Neuron (in vitro differentiated cells): ENCODE data around the gene MYO7B.
"Not testable (repeated sequence)": the region's sequence is repeated elsewhere in the genome, so short reads cannot be mapped to it uniquely, and the experiment has no call there.

ENCODE experiments used
- H2AFZ ChIP-seq: one replicate; pipeline ENCODE4 v1.6.1; 2013; ENCODE audit warnings: low read depth, mild to moderate bottlenecking, inconsistent platforms, low read length, moderate library complexity
- H3K27me3 ChIP-seq: one replicate; pipeline ENCODE4 v1.6.1; 2013; ENCODE audit warnings: low read length; ENCODE audit not compliant: insufficient read depth
- H3K36me3 ChIP-seq: one replicate; pipeline ENCODE4 v1.6.1; 2013; ENCODE audit warnings: low read length; ENCODE audit not compliant: insufficient read depth
- H3K4me1 ChIP-seq: one replicate; pipeline ENCODE4 v1.6.1; 2013; ENCODE audit warnings: low read length; ENCODE audit not compliant: insufficient read depth
- H3K4me3 ChIP-seq: 2 replicates; pipeline ENCODE4 v1.5.1; 2013; ENCODE audit warnings: mild to moderate bottlenecking, low read length, moderate library complexity
- H3K9me3 ChIP-seq: one replicate; pipeline ENCODE4 v1.6.1; 2013; ENCODE audit warnings: low read length

Gene MYO7B

GRCh38 chr2:127528487-127528886 is 7.0 kb upstream of the MYO7B start:
- Histone ChIP-seq H3K27me3 (peaks cover 9% of the 10 kb centered on the region), H3K4me1 (peaks cover 10% of the 10 kb centered on the region), H3K36me3 (peaks cover 4% of the 10 kb centered on the region), H3K9me3 (no peaks in the 10 kb centered on the region), H2AFZ (no peak overlapping the region), H3K4me3 (no peak overlapping the region)

GRCh38 chr2:127529416-127529815 is 6.1 kb upstream of the MYO7B start:
- not testable (repeated sequence) for H3K9me3 ChIP-seq, H3K4me1 ChIP-seq, H3K4me3 ChIP-seq, H2AFZ ChIP-seq, H3K36me3 ChIP-seq
- peaks cover 11% of the 10 kb centered on the region for H3K27me3 ChIP-seq

- H3K36me3 ChIP-seq = no peaks in the 10 kb centered on the region
- peaks cover 7% of the 10 kb centered on the region for H3K4me1 ChIP-seq
- peaks cover 11% of the 10 kb centered on the region for H3K27me3 ChIP-seq
- no peak overlapping the region for H2AFZ ChIP-seq
- H3K4me3 ChIP-seq = no peak overlapping the region
- no peaks in the 10 kb centered on the region for H3K9me3 ChIP-seq
These were observed 5.0 kb upstream of the MYO7B start for GRCh38 chr2:127530245-127531140.

- Histone ChIP-seq H3K9me3 (no peaks in the 10 kb centered on the region), H3K36me3 (no peaks in the 10 kb centered on the region), H3K27me3 (peaks cover 16% of the 10 kb centered on the region), H2AFZ (no peak overlapping the region), H3K4me3 (no peak overlapping the region), H3K4me1 (peaks cover 7% of the 10 kb centered on the region)
These were observed 4.2 kb upstream of the MYO7B start for GRCh38 chr2:127531221-127531648.

- H3K27me3 ChIP-seq = peaks cover 16% of the 10 kb centered on the region
- peaks cover 6% of the 10 kb centered on the region for H3K4me1 ChIP-seq
- no peaks in the 10 kb centered on the region for H3K36me3 ChIP-seq
- H3K9me3 ChIP-seq = no peaks in the 10 kb centered on the region
- H2AFZ ChIP-seq = no peak overlapping the region
- no peak overlapping the region for H3K4me3 ChIP-seq
These were observed 3.2 kb upstream of the MYO7B start for GRCh38 chr2:127532296-127532695.

DNA sequence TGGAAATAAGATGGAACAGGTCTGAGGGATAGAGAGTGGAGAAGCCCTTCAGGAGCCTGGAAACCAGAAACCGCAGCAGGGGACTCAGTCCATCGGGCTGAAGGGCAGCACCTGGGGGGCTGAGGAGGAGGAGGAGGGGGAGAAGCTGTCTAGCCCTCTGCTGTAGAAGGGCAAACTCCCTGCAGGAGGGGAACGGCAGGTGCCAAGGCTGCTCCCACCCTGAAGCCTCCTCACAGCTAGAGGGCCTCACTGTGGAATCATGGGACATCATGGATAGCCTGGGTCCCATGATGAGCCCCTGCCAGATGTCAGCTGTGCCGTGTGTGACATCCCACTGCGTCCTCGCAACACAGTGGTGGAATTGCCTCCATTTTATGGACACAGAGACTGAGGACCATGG is 435 bp downstream of the MYO7B start:
- Histone ChIP-seq H3K4me3 (no peak overlapping the region), H3K9me3 (no peaks in the 10 kb centered on the region), H3K4me1 (no peaks in the 10 kb centered on the region), H2AFZ (no peak overlapping the region), H3K27me3 (peaks cover 23% of the 10 kb centered on the region), H3K36me3 (no peaks in the 10 kb centered on the region)

DNA sequence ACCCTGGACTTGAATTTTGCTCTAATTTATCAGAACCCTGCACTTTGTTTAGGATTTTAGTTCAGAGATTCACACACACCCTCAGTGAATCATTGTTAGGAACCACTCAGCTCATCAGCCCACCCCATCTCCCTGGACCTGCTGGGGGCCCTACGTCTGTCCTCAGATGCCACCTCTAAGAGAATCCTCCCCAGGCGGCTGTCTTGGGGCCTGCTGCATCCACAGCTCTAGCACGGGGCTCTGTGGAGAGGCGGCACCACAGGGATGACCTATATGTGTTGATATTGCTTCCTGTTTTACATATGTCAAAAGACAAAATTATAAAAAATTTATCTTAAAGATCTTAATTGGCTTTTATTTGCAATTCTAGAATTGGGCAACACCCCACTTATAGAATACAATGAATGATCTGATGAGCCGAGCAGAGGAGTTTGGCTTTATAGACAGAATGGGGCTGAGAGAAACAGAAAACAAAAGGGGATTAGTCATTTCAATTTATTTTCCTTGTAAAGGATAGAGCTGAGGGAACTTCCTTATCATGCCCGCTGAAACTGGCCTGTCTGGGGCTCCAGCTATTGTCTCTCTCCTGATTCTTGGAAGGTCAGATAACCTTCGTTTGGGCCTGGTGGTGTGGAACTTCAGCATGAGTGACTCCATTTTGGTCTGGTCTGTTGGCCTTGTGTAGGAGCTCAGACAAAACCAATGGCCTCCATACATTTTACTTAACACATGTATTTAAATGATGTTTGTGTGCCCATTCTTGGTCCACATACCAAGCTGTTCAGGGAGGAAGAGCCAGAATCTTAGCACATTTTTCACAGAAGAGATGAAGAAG is 1.4 kb downstream of the MYO7B start:
- no peak overlapping the region for H3K4me3 ChIP-seq
- no peak overlapping the region for H2AFZ ChIP-seq
- H3K4me1 ChIP-seq = no peaks in the 10 kb centered on the region
- peaks cover 22% of the 10 kb centered on the region for H3K27me3 ChIP-seq
- no peaks in the 10 kb centered on the region for H3K36me3 ChIP-seq
- no peaks in the 10 kb centered on the region for H3K9me3 ChIP-seq

DNA sequence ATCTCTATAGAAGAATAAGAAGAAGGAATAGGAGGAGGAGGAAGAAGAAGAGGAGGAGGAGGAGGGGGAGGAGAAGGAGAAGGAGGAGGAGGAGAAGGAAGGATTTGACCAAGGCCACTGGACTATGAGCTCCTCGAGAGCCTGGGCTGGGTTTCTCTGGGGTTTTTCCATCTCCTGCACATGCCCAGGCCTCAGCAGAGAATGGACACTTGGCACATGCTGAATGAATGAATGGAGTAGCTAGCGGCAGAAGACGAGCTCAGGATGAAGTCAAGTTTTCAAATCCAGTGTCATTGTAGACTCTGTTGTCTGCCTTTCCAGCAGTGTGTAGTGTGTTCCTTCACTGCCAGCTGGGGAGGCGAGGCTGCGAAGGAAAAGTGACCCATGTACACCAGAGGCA is 2.2 kb downstream of the MYO7B start:
- no peak overlapping the region for H2AFZ ChIP-seq
- no peaks in the 10 kb centered on the region for H3K9me3 ChIP-seq
- no peak overlapping the region for H3K4me3 ChIP-seq
- H3K36me3 ChIP-seq = no peaks in the 10 kb centered on the region
- H3K27me3 ChIP-seq = peaks cover 18% of the 10 kb centered on the region
- no peaks in the 10 kb centered on the region for H3K4me1 ChIP-seq

DNA sequence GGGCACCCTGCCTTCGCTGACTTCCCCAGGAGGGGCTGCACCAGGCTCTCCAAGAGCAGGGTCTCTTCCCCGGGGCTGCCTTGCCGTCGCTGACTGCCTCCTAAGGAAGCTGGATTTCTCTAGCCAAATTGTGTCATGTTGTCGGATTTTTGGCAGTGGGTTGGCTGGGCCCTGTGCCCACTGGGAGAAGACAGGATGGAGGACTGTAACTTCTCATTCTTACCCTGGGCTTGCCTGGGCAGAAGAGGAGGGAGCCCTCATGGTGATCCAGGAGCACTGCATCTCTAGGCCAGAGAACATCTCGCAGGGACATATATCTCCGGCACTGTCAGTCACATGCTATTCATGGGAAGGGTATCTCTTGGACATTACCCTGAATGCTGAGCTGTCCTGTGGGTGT is 6.3 kb downstream of the MYO7B start:
- H3K9me3 ChIP-seq = no peaks in the 10 kb centered on the region
- H3K4me3 ChIP-seq = no peak overlapping the region
- no peaks in the 10 kb centered on the region for H3K4me1 ChIP-seq
- no peak overlapping the region for H2AFZ ChIP-seq
- peaks cover 10% of the 10 kb centered on the region for H3K27me3 ChIP-seq
- no peaks in the 10 kb centered on the region for H3K36me3 ChIP-seq

DNA sequence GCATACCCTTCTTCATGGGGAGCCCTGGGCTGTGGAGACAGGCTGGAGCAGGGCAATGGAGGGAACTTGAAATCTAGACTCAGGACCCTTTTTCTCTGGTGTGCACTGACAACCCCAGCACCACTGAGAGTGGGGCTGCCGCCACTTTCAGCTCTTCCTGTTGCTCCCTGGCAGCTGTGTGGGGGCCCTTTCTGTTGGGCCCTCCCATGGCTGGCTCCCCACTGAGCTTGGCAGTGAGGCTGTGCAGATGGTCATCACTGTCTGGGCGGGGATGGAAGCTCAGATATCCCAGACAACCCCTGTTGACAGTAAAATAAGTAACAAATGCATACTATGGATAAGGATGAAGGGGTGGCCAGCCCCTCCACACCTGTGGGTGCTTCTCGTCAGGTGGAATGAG is 6.7 kb downstream of the MYO7B start:
- H3K4me1 ChIP-seq = no peaks in the 10 kb centered on the region

GRCh38 chr2:127543013-127543501 is 7.6 kb downstream of the MYO7B start:
- not testable (repeated sequence) for H3K4me1 ChIP-seq, H2AFZ ChIP-seq, H3K36me3 ChIP-seq, H3K9me3 ChIP-seq, H3K27me3 ChIP-seq, H3K4me3 ChIP-seq

More for the DNA sequence above, 6.7 kb downstream of the MYO7B start:
- Histone ChIP-seq H2AFZ (no peak overlapping the region), H3K9me3 (no peaks in the 10 kb centered on the region), H3K36me3 (no peaks in the 10 kb centered on the region), H3K4me3 (no peak overlapping the region), H3K27me3 (peaks cover 10% of the 10 kb centered on the region)

GRCh38 chr2:127545189-127545588 is 9.7 kb downstream of the MYO7B start:
- Histone ChIP-seq H3K36me3 (no peaks in the 10 kb centered on the region), H3K9me3 (no peaks in the 10 kb centered on the region), H2AFZ (no peak overlapping the region), H3K4me3 (no peak overlapping the region), H3K27me3 (peaks cover 3% of the 10 kb centered on the region), H3K4me1 (no peaks in the 10 kb centered on the region)

DNA sequence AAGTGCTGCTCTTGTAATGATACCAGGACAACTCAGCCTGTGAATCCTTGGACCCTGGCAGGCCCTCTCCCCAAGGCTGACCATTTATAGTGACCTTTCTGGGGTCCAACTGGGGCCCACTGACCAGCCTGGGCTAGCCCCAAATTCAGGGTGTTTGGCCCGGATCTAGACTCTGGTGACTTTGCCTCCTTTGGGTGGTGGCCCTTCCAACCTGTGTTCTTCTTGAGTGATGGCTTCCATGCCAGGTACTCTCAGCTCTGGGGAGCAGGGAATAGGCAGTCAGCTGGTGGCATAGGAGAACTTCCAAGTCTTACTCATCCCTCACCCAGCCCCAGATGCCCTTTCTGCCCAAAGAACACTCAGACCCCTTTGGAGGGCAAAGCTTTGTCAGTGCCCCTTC is 10.3 kb downstream of the MYO7B start:
- no peak overlapping the region for H3K4me3 ChIP-seq
- no peak overlapping the region for H2AFZ ChIP-seq
- no peaks in the 10 kb centered on the region for H3K4me1 ChIP-seq
- H3K27me3 ChIP-seq = peaks cover 3% of the 10 kb centered on the region
- no peaks in the 10 kb centered on the region for H3K9me3 ChIP-seq
- no peaks in the 10 kb centered on the region for H3K36me3 ChIP-seq
